Hematopoietic multipotent progenitor cell treated with erythropoietin and hydrocortisone succinate and interleukin-3 and kit ligand, for 15 days (in vitro differentiated cells): ENCODE data around the gene FANCB.

Source experiments
- DNase-seq: peaks from one replicate; pipeline ENCODE4 v3.0.0-alpha.2; 2015; ENCODE audit warnings: low spot score

Gene FANCB

GRCh38 chrX:14832586-14832985, 40.3 kb downstream of the FANCB start:
- DNase-seq: no peak

DNA sequence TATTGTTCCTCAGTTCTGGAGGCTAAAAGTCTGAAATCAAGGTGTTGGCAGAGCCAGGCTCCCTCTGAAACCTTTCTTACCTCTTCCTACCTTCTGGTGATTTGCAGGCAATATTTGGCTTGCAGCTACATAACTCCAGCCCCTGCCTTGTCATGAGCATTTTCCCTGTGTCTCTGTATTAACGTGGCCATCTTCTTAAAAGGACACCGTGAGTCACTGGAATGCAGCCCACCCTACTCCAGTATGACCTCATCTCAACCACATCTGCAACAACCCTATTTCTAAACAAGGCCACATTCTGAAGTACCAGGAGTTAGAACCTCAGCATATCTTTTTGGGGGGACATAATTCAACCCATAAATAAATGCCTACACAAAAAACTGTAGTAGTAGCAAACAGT, 40.7 kb downstream of the FANCB start:
- DNase-seq: no peak

- no peak for DNase-seq
These were observed 43.2 kb downstream of the FANCB start for GRCh38 chrX:14829643-14830042.

GRCh38 chrX:14826319-14826718, 46.5 kb downstream of the FANCB start:
- DNase-seq: no peak

DNA sequence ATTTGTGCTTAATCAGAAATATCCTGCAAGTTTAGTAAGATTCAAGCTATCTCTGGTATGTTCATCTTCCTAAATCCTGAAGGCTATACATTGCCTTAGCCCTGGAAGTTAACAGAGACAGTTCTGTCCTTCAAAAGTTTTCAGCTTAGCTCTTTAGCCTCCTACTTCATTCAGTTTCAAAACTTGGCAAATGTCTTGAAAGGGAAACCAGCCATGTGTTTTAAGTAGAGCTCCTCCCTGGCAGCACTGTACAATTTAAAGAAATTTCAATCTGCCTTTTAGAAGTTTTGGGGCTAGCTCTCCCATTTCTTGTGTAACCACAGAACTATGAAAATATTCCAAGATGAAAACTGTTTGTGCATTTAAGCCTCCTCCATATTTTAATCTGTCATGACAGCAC, 47.0 kb downstream of the FANCB start:
- no peak for DNase-seq

DNA sequence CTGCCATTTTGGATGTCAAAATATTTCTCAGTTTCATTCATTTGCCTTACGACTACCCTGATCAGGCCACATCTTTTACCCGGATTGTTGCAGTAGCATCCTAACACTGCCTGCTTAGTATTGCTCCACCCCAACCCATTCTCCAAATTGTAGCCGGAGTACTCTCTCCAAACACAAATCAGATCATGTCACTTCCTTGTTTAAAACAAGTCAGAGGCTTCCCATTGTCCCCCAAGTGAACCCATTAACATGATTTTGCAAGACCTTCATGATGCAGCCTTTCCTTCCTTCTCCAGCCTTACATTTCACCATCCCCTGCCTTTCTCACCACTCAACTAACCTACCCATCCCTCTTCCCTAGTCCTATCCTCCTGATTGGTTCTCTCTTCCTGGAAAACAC, 53.1 kb downstream of the FANCB start:
- no peak for DNase-seq

DNA sequence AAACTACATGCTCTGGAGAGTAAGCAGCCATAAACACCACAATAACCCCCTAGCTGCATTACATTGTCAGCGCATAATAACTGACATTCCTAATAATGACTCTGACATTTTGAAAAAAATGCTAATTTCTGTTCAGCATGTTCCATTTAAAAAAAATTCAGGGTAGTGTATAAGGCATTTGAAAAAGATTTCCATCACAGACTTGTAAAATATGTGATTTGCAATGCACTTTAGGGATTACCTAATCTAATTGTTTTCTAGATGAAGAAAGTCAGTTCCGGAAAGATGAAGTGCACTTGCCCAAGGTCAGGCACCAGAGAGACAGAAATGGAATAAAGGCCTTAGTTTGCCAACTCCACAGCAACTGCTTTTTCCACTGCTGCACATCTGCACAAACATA, 55.3 kb downstream of the FANCB start:
- DNase-seq: no peak

- no peak for DNase-seq
These were observed 69.7 kb downstream of the FANCB start for GRCh38 chrX:14802943-14803710.

DNA sequence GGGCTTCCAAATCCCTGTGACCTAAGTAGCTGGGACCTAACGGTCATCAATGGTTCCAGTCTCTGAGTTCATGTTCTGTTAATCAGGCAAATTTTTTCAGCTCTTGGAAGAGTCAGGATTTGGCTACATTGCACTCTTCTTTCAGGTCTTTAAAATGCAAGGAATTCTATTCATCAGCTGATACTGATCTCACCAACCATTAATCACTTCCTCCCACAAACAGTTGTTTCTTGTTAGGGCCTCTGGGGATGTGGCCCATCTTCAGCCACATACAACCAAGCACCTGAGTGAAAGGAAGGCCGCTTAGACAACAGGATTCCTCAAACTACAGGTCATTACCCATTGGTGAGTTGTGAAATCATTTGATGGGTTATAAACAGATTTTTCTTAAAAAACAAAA, 71.7 kb downstream of the FANCB start:
- no peak for DNase-seq

DNA sequence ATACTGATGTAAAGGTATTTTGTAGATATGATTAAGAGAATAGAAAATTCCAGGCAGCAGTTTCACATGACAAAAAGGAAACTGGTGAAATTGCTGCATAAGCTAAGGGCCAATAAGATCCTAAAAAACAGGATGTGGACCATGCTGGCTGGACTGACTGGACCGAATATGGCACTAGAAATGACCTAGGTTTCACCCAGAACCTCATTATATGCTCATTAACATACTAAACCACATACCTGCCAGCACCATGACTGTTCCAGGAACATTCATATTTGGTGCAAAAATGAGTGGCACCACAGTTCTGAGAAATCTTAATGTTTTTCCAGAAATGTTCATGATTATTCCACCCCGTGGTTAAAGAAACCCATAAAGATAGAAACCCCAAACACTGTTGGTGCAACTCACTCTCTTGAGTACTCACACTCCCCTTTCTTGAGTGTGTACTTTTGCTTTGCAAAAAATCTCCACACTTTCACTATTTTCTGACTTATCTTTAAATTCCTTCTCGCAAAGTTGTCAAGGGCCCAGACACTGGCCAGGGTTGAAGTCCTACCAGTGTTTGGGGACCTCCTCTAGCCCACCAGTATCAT, 74.0 kb downstream of the FANCB start:
- no peak for DNase-seq
